Ammon's horn (tissue), 1 donor: ENCODE results near the gene RIF1.
A peak's percentile ranks its signal among the peaks of the same experiment; 100 is the strongest.
"Not testable (repeated sequence)": the region's sequence is repeated elsewhere in the genome, so short reads cannot be mapped to it uniquely, and the experiment has no call there.

Experiments
- DNase-seq: peaks from one replicate; pipeline ENCODE4 v3.0.0-alpha.2; 2016; ENCODE audit warnings: low spot score

RIF1 gene

GRCh38 chr2:151409601-151410484 lies at the start of gene RIF1:
Gene RIF1, plus strand, starts transcription at chr2:151409902. Its CDS starts 522 bp downstream, at chr2:151410424.
- DNase-seq, result peak; percentile 91

GRCh38 chr2:151361674-151362370 lies 47.9 kb upstream of the RIF1 start:
- no peak for DNase-seq

DNA sequence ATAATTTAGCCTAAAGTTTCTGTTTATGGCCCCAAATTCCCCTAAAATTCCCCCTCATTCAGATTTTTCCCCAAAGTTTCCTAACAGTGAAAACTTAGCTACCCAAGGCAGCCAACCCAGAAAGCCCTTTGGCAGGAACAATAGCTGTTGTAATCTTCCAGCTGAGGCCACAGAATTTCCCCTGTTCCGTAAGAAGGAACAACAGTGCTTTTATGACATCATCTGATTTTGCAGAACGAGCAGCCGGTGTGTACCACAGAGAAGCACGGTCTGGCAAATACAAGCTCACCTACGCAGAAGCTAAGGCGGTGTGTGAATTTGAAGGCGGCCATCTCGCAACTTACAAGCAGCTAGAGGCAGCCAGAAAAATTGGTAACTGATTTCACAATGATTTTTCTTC lies 46.0 kb upstream of the RIF1 start:
- DNase-seq, result peak; percentile 83

DNA sequence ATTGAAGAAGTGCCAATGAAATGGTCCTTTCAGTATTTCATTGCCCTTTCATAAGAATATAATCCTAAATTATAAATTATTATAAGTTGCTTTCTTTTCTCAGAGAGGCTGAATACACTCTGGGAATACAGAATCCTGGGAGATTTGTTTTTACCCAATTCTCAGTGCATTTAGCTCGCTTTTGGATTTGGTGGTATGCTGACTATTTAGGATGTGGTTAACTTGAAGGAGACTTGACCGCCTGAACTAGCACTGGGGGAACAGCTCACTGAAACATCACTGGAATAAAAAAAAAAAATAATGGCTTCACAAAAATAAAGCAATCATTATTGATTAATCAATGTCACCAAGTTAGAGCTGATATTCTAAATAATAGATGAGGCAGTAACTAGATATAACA lies 42.1 kb upstream of the RIF1 start:
- no peak for DNase-seq

DNA sequence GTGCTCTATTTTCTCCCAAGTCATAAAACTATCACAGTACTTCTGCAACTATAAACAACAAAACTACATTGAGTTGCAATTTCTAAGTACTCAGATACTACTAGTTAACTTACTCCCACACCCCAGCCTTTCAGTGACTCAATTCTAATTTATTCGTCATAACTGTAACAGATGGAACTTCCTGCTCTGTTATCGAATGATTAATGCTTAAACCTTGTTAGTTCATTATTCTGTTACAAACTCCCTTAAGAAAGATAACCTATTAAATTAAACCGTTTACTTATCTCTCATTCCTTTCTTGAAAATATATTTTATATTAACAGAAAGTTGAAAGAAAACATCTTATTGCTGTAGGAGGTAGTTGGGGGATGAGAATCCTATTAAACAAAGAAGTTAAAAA lies 35.3 kb upstream of the RIF1 start:
- DNase-seq, result peak; percentile 36

- DNase-seq, result no peak
These were observed 30.5 kb upstream of the RIF1 start for GRCh38 chr2:151379169-151379568.

DNA sequence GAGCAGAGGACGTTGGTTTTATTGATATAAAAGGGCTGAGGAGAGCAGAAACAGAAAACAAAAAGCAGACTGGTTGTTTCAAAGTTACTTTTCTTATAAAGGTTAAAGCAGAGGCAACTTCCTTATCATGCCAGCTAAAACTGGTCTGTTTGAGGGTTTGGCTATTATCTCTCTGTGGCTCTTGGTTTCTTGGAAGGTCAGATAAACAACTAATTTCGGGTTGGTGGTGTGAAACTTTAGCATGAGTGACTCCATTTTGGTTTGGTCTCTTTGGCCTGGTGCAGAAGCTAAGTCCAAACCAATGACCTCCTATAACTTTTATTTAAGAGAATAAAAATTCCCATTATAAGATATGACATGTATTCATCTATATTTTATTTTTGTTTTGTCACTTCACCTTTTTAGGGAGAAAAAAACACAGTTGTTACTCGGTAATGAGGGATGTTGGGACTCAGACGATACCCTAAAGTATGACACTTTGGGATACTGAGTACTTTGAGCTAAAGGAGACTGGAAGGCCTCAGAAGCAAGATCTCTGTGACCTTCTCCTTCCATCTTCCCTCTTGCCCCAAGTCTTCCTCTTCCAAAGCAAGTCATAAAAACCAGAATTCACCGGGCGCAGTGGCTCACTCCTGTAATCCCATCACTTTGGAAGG lies 29.0 kb upstream of the RIF1 start:
- no peak for DNase-seq

DNA sequence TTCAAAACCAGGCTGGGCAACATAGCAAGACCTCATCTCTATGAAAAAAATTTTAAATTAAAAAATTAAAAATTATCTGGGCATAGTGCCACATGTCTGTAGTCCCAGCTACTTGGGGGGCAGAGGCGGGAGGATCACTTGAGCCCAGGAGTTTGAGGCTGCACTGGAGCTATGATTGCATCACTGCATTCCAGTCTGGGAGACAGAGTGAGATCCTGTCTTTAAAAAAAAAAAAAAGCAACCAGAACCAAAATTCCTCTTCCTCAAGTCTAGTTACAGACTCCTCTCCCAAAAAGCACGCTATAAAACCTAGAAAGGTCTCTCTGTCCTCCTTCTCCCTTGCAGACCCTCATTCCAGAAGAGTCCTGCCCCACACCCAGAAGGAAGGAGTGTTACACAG lies 28.4 kb upstream of the RIF1 start:
- DNase-seq, result no peak

- no peak for DNase-seq
These were observed 21.7 kb upstream of the RIF1 start for GRCh38 chr2:151388011-151388410.

DNA sequence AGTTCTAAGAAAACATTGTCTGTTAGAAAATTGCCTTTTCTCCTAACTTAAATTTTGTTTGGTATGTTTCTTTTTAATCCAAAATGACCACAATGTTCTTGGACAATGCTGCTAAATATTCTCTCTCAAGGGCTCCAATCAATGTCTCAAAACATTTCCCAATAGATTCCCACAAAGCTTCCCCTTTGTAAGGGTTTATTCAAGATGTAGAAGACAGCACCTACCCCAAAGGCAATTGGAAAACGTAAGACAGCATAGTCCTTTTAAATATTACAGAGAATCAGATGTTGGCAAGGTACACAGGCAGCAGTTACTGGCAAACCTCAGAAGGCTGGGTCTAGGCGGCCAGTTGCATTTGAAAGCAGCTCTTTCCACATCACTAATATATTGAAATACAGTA lies 18.3 kb upstream of the RIF1 start:
- no peak for DNase-seq

- DNase-seq, result no peak
These were observed 15.2 kb upstream of the RIF1 start for GRCh38 chr2:151394509-151394908.

DNA sequence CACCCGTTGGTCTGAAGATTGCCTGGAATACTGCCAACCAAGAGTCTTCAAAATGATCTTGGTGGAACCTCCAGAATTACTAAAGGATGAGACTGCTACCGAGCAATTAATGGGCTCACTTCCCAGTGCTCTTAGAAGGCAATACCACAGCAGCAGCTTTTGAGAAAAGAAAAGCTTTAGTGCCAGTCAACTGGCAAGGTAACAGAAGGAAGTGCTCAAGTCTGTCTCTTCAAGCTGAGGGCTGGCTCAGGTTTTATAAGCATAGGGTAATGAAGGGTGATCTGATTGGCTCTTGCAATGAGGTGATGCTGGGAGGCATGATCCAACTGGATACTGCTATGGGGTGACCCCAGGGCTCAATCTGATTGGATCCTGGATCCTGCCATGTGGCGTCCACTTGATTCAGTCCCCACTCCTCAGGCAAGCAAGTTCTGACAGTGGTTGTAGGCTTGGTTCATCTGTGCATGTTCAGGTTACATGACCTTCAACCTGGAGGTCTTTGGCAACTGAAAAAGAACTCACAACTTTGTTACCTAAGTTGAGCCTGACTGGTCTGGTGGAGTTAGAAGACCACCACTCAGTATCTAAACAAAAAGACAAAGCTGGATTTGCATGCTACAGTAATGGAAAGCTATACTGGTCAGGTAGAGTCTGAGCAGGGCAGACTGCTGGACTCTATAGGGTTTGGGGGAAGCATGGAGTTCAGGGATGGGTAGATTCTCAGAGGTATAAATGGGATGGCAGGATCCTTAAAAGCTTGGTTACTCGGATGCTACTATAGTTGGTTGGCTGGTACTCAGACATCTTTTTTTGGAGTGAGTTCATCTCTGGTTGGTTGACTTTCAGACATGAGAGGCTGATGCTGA lies 14.0 kb upstream of the RIF1 start:
- DNase-seq, result no peak

- DNase-seq, result no peak
These were observed 9.7 kb upstream of the RIF1 start for GRCh38 chr2:151399981-151400380.

- no peak for DNase-seq
These were observed 8.6 kb upstream of the RIF1 start for GRCh38 chr2:151401149-151401548.

DNA sequence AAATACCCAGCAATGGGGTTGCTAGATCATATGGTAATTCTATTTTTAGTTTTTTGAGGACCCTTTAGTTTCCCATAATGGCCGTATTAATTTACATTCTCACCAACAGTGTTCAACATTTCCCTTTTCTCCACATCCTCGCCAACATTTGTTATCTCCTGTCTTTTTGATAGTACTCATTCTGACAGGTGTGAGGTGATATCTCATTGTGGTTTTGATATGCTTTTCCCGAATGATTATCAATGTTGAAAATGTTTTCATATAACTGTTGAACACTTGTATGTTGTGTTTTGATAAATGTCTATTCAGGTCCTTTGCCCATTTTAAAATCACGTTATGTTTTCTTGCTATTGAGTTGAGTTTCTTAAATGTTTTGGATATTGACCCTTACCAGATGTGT lies 5.8 kb upstream of the RIF1 start:
- DNase-seq, result no peak

DNA sequence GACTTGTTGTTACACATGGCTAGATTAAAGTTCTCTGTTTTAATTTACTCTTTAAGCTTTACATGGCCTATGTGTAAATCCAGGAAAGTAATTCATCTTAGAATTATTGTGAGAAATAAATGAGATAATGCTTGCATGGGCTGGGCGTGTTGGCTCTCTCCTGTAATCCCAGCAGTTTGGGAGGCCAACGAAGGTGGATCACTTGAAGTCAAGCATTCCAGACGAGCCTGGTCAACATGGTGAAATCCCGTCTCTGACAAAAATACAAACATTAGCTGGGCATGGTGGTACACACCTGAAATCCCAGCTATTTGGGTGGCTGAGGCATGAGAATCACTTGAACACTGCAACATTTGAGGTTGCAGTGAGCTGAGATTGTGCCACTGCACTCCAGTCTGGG lies 4.3 kb upstream of the RIF1 start:
- no peak for DNase-seq

GRCh38 chr2:151407281-151407680 lies 2.4 kb upstream of the RIF1 start:
- no peak for DNase-seq

GRCh38 chr2:151408788-151409600 lies 708 bp upstream of the RIF1 start:
- no peak for DNase-seq

GRCh38 chr2:151410485-151410834 lies 758 bp downstream of the RIF1 start:
- DNase-seq, result no peak

DNA sequence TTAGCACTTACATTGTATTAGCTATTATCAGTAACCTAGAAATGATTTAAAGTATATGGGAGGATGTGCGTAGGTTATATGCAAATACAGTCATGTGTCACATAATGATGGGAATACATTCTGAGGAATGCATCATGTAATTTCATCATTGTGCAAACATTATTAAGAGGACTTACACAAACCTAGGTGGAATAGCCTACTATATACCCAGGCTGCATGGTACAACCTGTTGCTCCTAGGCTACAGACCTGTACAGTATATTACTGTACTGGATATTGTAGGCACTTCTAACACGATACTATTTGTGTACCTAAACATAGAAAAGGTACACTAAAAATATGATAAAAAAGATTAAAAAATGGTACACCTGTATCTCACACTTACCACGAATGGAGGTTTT lies 7.9 kb downstream of the RIF1 start:
- no peak for DNase-seq

- DNase-seq, result not testable (repeated sequence)
These were observed 12.0 kb downstream of the RIF1 start for GRCh38 chr2:151421681-151422080.
